ENCODE results near the gene CPT2. TPM values are rescaled to one million over a fixed set of nuclear protein-coding genes. Genes with fewer than 3 reads are reported as not detected.

Gene CPT2
- total and polyA plus RNA-seq, 12 donors: 7.8 to 79.5 (median 43.1) TPM

DNA sequence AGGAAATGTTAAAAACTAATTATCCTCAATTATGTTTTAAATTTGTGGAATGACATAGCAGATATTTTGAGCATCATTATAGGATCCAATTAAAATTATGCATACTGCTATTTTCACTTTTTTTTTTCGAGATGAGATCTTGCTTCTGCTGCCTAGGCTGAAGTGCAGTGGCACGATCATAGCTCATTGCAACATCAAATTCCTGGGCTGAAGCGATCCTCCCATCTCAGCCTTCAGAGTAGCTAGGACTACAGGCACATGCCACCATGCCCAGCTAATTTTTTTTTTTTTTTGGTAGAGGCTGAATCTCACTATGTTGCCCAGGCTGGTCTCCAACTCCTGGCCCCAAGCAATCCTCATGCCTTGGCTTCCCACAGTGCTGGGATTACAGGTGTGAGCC is 42.9 kb upstream of the CPT2 start:
- Histone ChIP-seq H3K36me3 (replicated peaks in 1 of 2) (no peaks in the 10 kb centered on the region), H3K9me3 (replicated peaks in 1 of 3) (no peaks in the 10 kb centered on the region), H3K27ac (no peak overlapping the region), H3K4me1 (replicated peaks in 1 of 2) (no peaks in the 10 kb centered on the region), H3K27me3 (no peaks in the 10 kb centered on the region), H3K4me3 (no peak overlapping the region)
- 75 to 93% (median 85%) methylated on average over 3 of the region's 3 CpGs for WGBS, 4 donors
- DNase-seq: no peak
- no peak for TF ChIP-seq POLR2A (IDR thresholded peaks at IDR 0.05)
- TF ChIP-seq, protein P1, sequence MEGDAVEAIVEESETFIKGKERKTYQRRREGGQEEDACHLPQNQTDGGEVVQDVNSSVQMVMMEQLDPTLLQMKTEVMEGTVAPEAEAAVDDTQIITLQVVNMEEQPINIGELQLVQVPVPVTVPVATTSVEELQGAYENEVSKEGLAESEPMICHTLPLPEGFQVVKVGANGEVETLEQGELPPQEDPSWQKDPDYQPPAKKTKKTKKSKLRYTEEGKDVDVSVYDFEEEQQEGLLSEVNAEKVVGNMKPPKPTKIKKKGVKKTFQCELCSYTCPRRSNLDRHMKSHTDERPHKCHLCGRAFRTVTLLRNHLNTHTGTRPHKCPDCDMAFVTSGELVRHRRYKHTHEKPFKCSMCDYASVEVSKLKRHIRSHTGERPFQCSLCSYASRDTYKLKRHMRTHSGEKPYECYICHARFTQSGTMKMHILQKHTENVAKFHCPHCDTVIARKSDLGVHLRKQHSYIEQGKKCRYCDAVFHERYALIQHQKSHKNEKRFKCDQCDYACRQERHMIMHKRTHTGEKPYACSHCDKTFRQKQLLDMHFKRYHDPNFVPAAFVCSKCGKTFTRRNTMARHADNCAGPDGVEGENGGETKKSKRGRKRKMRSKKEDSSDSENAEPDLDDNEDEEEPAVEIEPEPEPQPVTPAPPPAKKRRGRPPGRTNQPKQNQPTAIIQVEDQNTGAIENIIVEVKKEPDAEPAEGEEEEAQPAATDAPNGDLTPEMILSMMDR (IDR thresholded peaks at IDR 0.05): no peak
- intact Hi-C loops (cut with DNase I): no loop called here

DNA sequence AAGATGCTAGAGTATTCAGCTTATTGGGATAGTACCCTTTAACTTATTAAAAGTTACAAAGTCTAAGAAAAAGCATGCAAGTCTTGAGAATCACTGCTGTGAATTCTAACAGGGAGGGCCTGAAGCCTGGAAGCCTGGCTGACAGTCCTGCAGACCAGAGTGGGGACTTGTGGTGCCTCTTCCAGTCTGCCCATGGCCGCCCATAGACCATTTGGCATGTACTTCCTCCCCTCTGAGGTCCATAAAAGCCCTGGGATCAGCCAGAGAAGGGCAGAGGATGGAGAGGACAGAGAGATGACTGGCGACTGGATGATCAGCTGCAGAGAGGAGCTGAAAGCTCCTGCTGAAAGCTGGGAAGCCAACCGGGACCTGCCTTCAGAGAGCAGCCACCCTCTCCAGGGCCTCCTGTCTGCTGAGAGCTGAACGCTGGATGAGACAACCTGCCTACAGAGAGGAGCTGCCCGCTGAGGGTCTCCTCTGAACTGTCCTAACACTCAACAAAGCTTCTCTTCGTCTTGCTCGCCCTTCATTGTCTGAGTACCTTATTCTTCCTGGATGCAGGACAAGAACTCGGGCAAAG is 41.7 kb upstream of the CPT2 start:
- WGBS, 4 donors: 71 to 86% (median 75%) methylated on average over 8 of the region's 8 CpGs
- TF ChIP-seq, protein P1 (IDR thresholded peaks at IDR 0.05): no peak
- no peak for TF ChIP-seq POLR2A (IDR thresholded peaks at IDR 0.05)
- H3K4me1 ChIP-seq (replicated peaks in 1 of 2): no peaks in the 10 kb centered on the region
- H3K9me3 ChIP-seq (replicated peaks in 1 of 3): no peaks in the 10 kb centered on the region
- intact Hi-C loops (cut with DNase I): no loop called here
- H3K36me3 ChIP-seq (replicated peaks in 1 of 2): no peaks in the 10 kb centered on the region
- H3K27me3 ChIP-seq: no peaks in the 10 kb centered on the region
- DNase-seq: no peak
- H3K4me3 ChIP-seq: no peak overlapping the region
- H3K27ac ChIP-seq: no peak overlapping the region

DNA sequence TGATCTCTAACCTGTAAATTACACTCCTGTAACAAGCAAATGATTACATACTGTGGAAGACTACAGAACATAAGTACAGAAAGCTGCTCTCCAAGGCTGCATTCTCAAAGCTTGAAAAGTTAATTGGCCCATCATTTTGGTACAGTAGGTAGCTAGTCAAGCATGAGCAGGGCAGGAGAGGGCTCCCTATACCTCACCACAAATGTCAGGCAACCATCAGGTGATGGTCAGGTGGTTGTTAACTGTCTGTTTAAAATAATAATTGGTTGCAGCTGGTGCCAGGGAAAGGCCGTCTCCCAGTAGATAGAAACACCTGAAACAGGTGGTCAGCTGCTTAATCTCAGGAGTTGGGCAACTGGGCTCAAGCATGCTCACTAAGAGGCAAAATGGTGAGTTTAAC is 41.1 kb upstream of the CPT2 start:
- Histone ChIP-seq H3K4me1 (replicated peaks in 1 of 2) (no peaks in the 10 kb centered on the region), H3K36me3 (replicated peaks in 1 of 2) (no peaks in the 10 kb centered on the region), H3K27me3 (no peaks in the 10 kb centered on the region), H3K9me3 (replicated peaks in 1 of 3) (no peaks in the 10 kb centered on the region), H3K4me3 (no peak overlapping the region), H3K27ac (no peak overlapping the region)
- WGBS, 4 donors: 69 to 96% (median 81%) methylated on average over 1 of the region's 1 CpG
- DNase-seq: no peak
- intact Hi-C loops (cut with DNase I): no loop called here
- TF ChIP-seq, protein P1 (IDR thresholded peaks at IDR 0.05): no peak
- no peak for TF ChIP-seq POLR2A (IDR thresholded peaks at IDR 0.05)

DNA sequence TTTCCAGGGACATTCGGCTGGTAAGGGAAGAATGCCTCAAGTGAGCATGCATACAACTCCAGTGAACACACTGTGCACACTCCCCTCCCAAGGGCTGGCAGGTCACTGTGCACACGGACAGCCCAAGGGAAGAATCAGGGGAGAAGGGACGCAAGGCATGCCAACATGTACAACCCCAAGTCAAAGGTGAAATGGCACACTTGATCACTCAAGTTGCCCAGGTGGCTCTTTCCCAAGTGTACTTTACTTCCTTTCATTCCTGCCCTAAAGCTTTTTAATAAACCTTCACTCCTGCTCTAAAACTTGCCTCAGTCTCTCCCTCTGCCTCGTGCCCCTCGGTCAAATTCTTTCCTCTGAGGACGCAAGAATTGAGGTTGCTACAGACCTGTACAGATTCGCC is 40.7 kb upstream of the CPT2 start:
- no peak for TF ChIP-seq POLR2A (IDR thresholded peaks at IDR 0.05)
- TF ChIP-seq, protein P1 (IDR thresholded peaks at IDR 0.05): no peak
- intact Hi-C loops (cut with DNase I): no loop called here
- no peak overlapping the region for H3K27ac ChIP-seq
- H3K27me3 ChIP-seq: no peaks in the 10 kb centered on the region
- H3K4me1 ChIP-seq (replicated peaks in 1 of 2): no peaks in the 10 kb centered on the region
- H3K4me3 ChIP-seq: no peak overlapping the region
- DNase-seq: no peak
- WGBS, 4 donors: 77 to 92% (median 80%) methylated on average over 7 of the region's 7 CpGs
- no peaks in the 10 kb centered on the region for H3K36me3 ChIP-seq (replicated peaks in 1 of 2)
- no peaks in the 10 kb centered on the region for H3K9me3 ChIP-seq (replicated peaks in 1 of 3)
